ENCODE data around the gene ZNF329.

DNA sequence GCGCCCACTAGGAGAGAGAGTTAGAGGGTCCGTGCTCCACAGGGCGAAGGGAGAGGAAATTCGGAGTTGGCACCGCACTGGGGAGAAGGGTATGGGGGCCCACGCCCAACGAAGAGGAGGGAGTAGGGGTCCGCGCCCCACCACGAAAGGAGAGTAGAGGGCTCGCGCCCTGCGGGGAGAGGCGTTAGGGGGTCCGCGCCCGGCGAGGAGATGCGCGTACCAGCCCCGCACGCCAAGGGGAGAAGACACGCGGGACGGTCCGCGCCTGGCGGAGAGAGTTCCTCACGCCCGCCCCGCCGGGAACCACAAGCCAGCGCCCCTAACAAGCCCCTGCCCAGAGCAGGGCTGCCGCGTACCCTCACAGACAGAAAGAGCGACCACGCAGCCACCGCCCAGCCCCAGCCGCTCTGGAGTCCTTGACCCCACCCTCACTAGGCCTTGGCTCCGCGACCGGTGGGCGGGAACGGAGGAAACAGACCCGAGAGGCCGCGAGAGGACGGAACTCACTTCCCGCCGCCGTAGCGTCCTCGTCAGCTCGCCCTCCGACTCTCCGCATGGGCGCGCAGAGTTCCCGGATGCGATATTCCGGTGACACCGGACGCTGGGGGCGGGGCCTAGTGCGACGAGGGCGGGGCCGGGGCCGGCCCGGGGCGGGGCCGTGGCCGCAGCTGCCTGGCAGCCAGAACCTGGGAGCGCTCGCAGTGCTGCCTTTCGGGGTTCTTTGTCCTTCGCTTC lies 32.6 kb downstream of the ZNF329 start:
- no peak for TF ChIP-seq POLR2AphosphoS5 (IDR thresholded peaks at IDR 0.05; ENCODE audit: low read depth)
- TF ChIP-seq, protein P1, sequence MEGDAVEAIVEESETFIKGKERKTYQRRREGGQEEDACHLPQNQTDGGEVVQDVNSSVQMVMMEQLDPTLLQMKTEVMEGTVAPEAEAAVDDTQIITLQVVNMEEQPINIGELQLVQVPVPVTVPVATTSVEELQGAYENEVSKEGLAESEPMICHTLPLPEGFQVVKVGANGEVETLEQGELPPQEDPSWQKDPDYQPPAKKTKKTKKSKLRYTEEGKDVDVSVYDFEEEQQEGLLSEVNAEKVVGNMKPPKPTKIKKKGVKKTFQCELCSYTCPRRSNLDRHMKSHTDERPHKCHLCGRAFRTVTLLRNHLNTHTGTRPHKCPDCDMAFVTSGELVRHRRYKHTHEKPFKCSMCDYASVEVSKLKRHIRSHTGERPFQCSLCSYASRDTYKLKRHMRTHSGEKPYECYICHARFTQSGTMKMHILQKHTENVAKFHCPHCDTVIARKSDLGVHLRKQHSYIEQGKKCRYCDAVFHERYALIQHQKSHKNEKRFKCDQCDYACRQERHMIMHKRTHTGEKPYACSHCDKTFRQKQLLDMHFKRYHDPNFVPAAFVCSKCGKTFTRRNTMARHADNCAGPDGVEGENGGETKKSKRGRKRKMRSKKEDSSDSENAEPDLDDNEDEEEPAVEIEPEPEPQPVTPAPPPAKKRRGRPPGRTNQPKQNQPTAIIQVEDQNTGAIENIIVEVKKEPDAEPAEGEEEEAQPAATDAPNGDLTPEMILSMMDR (IDR thresholded peaks at IDR 0.05; ENCODE audit: insufficient read depth, low read length), result no peak

All from HL-60 (cell line).